GM19328 (cell line): ENCODE results near the gene IGSF6.
"Not testable (repeated sequence)": the region's sequence is repeated elsewhere in the genome, so short reads cannot be mapped to it uniquely, and the experiment has no call there.

Source experiments
- ATAC-seq: cut with Tn5 transposase; IDR thresholded peaks from one replicate; pipeline ENCODE4 v1.9.1; 2021; ENCODE audit warnings: mild to moderate bottlenecking, moderate library complexity; ENCODE audit not compliant: unreplicated experiment

Gene IGSF6, protein sequence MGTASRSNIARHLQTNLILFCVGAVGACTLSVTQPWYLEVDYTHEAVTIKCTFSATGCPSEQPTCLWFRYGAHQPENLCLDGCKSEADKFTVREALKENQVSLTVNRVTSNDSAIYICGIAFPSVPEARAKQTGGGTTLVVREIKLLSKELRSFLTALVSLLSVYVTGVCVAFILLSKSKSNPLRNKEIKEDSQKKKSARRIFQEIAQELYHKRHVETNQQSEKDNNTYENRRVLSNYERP

GRCh38 chr16:21652453-21652852 is at the start of gene IGSF6:
Gene IGSF6 (minus strand): TSS chr16:21652608. CDS start chr16:21652598, 10 bp downstream.
- ATAC-seq = no peak

DNA sequence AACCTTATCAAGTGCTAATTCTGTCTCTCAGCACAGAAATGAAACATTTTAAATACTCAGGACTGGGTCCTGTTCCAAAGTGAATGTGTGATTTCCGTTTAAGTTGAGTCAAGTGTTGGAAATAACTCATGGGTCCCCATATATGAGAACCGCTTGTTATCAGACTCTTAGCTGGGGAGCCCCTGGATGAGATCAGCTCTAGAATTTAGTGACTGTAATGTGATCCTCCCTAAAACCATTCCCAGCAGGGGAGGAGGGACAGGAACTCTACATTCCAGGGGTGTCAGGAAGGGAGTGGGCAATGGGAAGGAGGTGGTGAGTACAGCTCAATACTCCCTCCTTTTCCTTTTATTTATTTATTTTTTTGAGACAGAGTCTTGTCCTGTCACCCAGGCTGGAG is 48.9 kb upstream of the IGSF6 start:
- ATAC-seq = no peak

- no peak for ATAC-seq
Observed at GRCh38 chr16:21698169-21699032, 46.0 kb upstream of the IGSF6 start.

GRCh38 chr16:21697032-21697431 is 44.6 kb upstream of the IGSF6 start:
- ATAC-seq = no peak

GRCh38 chr16:21694609-21695008 is 42.2 kb upstream of the IGSF6 start:
- ATAC-seq = no peak

GRCh38 chr16:21690967-21691366 is 38.6 kb upstream of the IGSF6 start:
- not testable (repeated sequence) for ATAC-seq

GRCh38 chr16:21689107-21689506 is 36.7 kb upstream of the IGSF6 start:
- ATAC-seq = no peak

DNA sequence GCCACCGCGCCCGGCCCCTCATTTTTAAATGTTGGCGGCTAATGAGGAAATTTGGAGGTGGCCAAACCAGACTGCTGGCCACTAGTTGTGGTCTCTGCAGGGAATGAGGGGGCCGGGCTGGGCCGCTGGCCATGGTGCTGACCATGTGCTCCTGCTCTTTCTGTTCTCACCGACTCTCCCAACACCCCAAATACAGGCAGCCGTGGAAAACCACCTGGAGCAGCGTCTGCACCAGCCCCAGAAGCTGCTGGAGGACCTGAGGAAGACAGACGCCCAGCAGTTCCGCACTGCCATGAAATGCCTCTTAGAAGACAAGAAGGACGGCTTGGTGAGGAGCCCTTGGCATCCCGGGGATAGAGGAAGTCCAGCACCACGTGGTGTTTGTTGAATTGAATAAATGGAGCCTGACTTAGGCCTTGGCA is 32.6 kb upstream of the IGSF6 start:
- ATAC-seq = no peak

DNA sequence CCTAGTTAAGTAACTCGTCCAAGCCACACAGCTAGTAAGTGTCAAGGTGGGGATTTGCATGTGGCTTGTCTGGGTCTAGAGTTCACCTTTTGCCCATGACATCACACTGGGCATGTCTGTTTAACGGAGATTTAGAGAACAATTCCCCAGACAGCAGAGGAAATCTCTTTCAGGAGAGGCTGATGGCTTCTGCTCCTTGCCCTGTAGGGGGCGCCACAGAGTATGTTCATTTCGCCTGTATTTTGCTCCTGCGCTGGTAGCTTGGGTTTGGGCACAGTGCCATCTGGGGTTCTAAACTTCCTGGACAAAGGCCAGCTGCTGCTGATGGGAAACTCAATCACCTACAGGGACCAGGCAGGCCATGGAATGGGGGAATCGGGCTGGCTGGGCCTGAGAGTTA is 31.8 kb upstream of the IGSF6 start:
- no peak for ATAC-seq

DNA sequence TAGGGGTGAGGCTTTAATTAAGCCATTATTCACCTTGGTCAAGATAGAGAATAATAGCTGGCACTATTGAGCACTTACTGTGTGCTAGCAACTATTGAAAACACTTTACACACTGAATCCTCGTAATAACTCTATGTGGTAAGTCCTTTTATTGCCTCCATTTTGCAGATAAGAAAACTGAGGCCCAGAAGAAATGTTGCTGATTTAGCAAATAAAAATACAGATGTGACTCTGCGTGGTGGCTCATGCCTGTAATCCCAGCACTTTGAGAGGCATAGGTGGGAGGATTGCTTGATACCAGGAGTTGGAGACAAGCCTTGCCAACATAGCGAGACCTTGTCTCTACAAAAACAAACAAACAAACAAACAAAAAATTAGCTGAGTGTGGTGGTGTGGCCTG is 30.8 kb upstream of the IGSF6 start:
- no peak for ATAC-seq

DNA sequence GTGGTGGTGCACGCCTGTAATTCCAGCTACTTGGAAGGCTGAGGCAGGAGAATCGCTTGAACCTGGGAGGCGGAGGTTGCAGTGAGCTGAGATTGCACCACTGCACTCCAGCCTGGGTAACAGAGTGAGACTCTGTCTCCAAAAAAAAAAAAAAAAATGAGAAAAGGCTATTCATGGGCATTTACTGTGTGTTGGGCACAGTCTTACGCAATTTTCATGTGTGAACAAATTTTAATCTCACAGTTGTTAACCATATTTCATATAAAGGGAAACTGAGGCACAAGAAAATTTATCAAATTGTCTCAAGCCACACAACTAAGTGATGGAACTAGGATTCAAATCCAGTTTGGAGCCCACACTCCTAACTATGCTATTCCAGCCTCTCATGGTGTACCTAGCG is 28.3 kb upstream of the IGSF6 start:
- ATAC-seq = not testable (repeated sequence)

GRCh38 chr16:21674456-21674855 is 22.0 kb upstream of the IGSF6 start:
- not testable (repeated sequence) for ATAC-seq

DNA sequence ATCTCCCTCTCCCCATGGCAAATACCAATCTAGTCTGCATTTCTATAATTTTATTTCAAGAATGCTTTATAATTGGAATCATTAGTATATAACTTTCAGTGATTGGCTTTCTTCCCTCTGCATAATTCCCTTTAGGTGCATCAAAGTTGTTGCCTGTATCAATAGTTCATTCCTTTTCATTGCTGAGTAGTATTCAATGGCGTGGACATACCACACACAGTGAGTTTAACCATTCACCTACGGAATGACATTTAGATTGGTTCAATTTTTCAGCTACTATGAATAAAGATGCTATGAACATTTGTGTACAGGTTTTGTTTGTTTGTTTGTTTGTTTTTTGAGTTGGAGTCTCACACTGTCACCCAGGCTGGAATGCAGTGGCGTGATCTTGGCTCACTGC is 21.1 kb upstream of the IGSF6 start:
- no peak for ATAC-seq

DNA sequence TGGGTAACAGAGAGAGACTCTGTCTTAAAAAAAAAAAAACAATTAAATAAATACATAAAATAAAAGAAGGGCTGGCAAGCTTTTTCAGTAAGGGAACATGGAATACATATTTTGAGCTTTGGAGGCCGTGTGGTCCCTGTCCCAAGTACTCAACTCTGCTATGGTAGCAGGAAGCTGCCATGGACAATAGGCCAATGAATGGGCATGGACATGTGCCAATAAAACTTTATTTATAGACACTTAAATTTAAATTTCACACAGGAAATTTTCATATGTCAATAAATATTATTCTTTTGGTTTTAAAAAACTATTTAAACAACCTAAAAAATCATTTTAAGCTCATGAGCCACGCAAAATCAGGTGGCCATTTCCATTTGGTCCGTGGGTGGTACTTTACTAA is 15.2 kb upstream of the IGSF6 start:
- no peak for ATAC-seq

DNA sequence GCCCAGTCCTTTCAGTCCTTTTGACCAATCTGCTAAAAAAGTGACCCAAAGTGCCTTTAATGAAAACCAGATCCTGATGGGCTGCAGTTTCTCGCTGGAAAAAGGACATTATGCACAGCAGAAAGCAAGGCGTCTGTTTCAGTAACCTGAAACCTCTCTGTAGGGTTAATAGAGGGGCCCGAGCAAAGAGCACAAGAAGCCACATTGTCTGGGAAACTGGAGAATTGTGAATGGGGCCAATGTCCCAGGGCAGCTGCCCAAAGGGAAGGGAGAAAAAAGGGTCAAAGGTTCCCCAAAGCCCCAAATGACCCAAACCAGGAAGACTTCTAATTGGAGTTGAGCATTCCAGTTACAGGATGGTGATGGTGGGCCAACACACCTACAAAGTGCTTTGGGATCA is 14.4 kb upstream of the IGSF6 start:
- no peak for ATAC-seq

DNA sequence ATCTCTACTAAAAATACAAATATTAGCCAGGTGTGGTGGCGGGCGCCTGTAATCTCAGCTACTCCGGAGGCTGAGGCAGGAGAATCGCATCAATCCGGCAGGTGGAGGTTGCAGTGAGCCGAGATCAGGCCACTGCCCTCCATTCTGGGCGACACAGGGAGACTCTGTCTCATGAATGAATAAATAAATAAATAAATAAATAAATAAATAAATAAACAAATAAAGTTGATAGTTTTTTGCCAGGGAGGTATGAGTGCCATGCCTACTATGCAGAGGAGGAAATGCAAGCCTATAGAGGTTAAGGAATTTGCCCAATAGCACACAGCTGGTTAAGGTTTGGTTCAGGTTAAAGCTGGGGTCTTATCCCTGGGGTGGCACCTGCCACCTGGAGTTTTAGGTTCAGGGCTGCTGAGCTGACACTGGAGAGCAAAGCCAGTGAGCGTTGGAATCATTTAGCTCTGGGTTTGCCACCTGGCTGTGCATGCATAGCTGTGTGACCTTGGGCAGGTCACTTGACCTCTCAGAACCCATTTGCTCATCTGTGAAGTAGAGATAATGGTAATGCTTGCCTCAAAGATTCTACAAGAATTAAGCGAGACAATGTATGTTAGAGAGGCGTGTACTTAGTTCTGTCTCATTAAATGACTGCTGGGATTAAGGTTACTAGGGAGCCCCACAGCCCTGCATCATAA is 12.5 kb upstream of the IGSF6 start:
- ATAC-seq = no peak

- ATAC-seq = no peak
Observed at GRCh38 chr16:21663889-21664647, 11.7 kb upstream of the IGSF6 start, which contains the start of gene OTOA. Gene OTOA (plus strand): TSS chr16:21663968. CDS start chr16:21678515, 14,547 bp downstream.

GRCh38 chr16:21659124-21659523 is 6.7 kb upstream of the IGSF6 start:
- no peak for ATAC-seq

GRCh38 chr16:21656795-21657768 is 4.7 kb upstream of the IGSF6 start:
- no peak for ATAC-seq

DNA sequence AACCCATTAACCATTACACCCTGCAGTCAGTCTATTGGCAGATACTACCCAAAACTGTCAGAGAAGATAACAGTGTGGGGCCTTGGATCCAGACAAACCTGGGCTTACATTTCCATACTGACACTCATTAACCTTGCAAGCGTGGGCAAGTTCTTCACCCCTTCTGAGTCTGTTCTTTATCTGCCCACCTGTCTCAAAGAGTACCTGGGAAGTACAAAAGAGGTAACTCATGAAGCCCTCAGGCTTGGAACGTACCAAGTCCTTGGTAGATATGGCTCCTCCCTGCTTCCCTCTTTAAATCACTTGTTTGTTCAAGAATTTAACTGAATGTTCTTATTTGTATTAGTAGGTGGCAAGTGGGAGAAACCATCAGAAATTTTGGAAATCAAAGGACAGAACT is 2.5 kb upstream of the IGSF6 start:
- ATAC-seq = no peak
